GM19452 (cell line): ENCODE data around the gene EPS8L1.
"Not testable (repeated sequence)": the region's sequence is repeated elsewhere in the genome, so short reads cannot be mapped to it uniquely, and the experiment has no call there.

Experiments
- ATAC-seq: cut with Tn5 transposase; IDR thresholded peaks from one replicate; pipeline ENCODE4 v1.9.1; 2021; ENCODE audit not compliant: unreplicated experiment

Gene EPS8L1

GRCh38 chr19:55094456-55095259 lies 19.0 kb downstream of the EPS8L1 start:
- no peak for ATAC-seq

DNA sequence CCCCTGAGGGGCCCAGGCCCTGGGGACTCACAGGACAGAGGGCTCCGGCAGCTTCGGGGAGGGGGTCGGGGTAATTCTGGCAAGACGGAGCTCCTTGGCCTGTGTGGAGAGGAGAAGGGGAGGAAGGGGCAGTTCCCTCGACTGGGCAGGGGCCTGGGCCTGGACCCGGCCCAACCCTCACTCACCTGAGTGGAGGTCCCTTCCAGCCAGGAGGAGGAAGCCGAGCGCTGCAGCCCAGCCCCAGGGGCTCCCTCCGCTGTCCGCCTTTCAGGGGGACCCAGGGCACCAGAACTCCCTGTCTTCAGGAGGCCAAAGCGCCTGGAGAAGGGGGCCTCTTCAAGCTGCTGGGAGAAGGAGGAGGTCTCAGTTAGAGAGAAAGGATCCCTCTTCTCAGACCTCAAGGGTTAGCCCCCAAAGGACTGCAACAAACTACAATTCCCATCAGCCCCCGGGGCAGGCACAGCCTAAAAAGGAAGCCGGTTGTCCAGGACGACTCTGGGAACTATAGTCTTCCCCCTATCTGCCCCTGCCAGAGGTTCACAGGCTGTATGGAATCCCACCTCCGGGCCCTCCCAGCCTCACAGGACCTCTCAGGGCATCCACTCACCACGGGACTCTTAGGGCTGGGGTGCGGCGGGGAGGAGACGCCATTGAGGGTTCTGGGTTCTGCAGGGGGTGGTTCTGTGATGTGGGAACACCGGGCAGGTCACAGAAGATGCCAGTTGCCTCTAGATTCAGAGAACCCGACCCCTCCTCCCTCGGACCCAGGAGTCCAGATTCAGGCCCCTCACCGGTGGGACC lies 19.8 kb downstream of the EPS8L1 start:
- no peak for ATAC-seq

DNA sequence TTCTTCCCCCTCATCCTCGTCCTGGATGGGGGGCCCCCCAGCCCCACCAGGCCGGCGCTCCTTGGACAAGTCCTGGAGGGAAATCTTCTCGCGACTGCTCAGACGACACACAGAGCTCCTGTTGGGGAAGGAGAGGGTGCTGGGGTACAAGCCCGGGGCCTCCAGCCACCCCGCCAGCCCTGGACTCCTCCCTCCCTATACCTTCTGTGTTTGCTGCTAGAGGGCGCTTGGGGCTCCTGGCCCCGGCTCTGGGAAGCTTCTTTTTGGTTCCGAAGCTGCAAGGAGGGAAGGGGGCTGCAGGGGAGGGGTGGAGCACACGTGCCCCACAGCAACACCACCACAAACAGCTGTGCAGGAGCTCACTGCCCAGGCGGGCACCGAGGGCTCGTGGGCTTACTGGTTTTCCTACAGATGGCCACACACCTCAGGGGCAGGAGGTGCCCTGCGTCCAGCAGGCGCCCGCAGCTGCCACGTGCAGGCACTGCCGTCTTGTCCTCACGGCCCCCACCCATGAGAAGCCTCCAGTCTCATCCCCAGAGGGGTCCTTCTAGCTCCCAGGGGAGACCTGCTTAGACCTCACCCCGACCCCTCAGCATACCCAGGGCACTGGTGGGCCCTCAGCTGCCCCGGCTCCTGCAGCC lies 20.5 kb downstream of the EPS8L1 start:
- ATAC-seq, result no peak

- ATAC-seq, result no peak
These were observed 22.4 kb downstream of the EPS8L1 start for GRCh38 chr19:55097864-55098715.

GRCh38 chr19:55098716-55099556 lies 23.3 kb downstream of the EPS8L1 start:
- ATAC-seq, result no peak

GRCh38 chr19:55099557-55100506 lies 24.2 kb downstream of the EPS8L1 start:
- ATAC-seq, result no peak

DNA sequence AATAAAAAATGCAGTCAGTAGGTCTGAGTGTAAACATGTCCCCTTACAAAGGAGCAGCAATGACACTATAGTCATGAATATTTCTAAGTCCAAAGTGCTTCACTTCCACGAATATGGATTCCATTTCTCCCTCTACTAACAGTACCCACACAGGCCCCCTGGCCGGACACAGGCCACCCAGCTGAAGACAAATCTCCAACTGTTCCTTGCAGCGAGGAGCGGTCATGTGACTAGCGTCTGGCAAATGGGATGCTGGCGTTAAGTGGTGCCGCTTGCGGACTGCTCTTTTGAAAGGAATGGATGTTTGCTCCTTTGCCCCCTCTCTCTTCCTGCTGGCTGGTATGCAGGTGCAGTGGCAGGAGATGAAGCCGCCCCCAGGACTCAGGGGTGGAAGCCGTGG lies 25.6 kb downstream of the EPS8L1 start:
- ATAC-seq, result no peak

DNA sequence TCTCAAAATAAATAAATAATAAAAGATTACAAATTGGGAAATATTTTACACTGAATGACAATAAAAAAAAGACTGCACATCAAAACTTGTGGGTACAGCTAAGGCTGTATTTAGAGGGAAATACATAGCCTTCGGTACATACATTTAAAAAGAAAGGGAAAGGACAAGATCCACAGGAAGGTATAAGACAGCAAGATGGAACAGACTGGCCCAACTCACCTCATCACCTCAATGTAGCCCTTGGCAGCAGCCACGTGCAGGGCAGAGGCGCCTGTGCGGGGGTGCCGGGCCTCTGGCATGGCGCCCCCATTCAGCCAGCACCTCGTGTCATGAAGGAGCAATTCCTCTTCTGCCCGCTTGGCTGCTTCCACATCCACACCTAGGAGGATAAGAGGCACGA lies 27.5 kb downstream of the EPS8L1 start:
- ATAC-seq, result no peak

GRCh38 chr19:55105237-55105636 lies 29.6 kb downstream of the EPS8L1 start:
- ATAC-seq, result no peak

- ATAC-seq, result no peak
These were observed 30.9 kb downstream of the EPS8L1 start for GRCh38 chr19:55106591-55106990.

DNA sequence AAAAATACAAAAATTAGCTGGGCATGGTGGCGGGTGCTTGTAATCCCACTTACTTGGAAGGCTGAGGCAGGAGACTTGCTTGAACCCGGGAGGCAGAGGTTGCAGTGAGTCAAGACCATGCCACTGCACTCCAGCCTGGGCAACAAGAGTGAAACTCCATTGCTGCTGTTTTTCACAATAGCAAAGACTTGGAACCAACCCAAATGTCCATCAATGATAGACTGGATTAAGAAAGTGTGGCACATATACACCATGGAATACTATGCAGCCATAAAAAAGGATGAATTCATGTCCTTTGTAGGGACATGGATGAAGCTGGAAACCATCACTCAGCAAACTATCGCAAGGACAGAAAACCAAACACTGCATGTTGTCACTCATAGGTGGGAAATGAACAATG lies 31.6 kb downstream of the EPS8L1 start:
- not testable (repeated sequence) for ATAC-seq

DNA sequence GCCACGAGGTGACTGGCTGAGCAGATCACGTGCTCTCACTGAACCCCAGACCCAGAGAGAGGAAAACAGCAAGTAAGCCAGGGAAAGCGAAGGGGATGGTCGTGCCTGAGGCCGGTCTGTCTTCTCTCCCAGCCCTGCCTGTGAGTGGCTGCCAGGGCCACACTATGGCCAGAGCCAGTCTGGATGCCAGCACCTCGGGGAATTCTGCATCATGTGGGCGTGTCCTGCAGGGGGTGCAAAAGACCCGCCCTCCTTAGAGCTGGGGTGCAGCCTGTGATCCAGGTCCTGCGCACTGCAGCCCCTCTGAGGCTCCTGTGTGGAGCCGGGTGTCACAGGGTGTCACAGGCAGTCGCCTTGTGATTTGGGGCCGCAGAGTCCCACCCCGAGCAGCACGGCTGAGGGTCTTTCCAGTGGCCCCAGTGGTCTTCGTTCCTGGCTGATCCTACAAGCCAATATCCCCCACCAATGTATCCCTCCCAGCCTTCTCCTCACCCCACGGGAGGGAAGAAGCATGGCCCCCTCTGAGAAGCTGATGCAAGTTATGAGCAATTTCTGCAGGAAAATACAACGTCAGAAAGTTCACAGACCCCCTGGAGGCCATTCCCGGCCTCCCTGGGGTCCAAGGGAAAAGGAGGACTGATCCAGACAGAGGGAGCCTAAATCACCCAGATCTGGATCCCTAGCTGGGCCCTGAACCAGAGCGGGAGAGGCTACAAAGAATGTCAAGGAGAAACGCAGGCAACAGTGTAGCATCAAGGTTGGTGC lies 34.0 kb downstream of the EPS8L1 start:
- no peak for ATAC-seq

DNA sequence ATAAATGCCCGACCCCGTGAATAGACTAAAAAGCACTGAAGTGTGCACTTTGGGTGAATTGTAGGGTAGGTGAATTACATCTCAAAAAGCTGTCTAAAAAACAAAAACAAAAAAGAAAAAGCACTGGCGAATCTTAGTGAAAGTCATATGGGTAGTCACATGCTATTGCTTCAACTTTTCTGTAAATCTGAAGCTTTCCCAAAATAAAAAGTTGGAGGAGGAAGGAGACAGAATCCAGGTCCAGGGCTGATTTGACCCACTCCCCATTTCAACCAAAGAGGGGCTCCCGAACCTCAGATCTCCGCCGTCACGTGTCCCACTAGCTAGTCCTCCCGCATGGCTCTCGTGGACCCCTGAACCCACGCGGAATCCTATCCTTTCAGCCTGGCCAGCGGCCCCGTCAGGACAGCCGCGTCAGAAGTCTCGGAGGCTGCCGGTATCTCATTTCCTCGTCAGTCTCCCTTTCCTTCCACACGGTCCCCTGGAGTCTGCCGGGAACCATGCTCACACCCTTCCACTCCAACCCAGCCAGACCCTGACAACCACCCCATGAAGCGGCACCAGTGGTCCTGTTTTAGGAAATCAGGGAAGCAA lies 35.7 kb downstream of the EPS8L1 start:
- no peak for ATAC-seq

DNA sequence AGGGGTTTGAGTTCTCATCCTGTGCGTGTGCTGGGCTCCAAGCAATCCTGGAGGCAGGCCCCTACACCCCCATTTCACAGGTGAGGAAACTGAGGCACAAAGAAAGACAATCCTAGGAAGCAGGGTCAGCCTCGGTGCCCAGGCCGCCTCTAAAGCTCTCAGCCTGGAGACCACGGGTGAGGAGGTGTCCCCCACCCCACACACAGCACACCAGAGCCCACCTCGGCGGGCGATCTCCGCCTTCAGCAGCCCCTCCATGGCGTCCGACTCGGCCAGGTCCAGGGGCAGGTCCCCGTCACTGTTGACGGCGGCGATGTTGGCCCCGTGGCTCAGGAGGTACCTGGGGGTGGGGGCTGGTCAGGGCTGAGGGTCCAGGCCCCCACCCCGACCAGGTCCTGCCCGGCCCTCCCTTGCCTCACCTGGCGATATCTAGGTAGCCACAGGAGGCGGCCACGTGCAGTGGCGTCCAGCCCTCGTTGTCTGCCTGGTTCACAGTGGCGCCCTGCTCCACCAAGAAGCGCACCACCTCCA lies 36.6 kb downstream of the EPS8L1 start:
- ATAC-seq, result no peak

DNA sequence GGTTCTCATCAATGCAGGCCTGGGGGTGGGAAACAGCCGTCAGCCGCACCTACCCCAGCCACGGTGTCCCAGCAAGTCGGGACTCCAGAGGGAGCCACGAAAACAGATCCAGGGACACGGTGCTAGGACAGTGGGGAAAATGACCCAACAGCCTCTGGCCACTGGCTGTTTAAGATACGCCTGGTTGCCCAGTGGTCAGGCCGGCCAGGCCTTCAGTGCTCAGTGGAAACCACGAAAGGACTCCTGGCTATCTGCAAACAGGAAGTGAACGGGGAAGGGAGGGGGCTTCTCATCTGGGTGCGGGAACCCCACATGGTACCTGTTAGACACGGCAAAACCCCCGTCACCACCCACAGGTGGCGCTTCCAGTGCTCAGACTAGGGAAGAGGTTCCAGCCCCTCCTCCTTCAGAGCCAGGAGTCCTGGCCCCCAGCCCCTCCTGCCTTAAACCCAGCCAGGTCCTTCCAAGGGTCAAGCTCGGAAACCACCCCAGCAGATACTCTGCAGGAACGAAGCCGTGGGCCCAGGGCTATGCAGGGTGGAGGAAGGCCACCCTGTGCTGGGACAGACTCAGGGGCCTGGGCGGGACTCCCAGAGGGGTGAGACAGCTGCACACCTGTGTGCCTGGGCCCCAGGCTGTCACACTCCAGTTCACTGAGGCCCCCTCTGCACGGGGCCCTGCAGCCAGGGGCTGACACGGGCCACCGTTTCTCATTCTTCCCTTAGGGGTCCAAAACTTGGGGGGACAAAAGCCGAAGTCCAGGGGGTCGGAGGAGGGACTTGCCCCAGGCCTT lies 37.3 kb downstream of the EPS8L1 start:
- ATAC-seq, result no peak

- no peak for ATAC-seq
These were observed 37.9 kb downstream of the EPS8L1 start for GRCh38 chr19:55113570-55114039.
